Esophagus muscularis mucosa (tissue), 4 donors: ENCODE data around the gene DSN1. TPM values are rescaled to one million over a fixed set of nuclear protein-coding genes. Genes with fewer than 3 reads are reported as not detected.

Source experiments
- DNase-seq: peaks from one replicate; pipeline ENCODE4 v3.0.0-alpha.2; 2017; ENCODE audit errors: extremely low spot score
- H3K27ac ChIP-seq, 4 donors: fragments of 200-600 bp; sonication (generic); replicated peaks in 1 of 4; 1 replicate in 3 of 4; 2 replicates in 1 of 4; pipeline ENCODE4 v1.5.1; 2016 to 2019; ENCODE audit warnings: mild to moderate bottlenecking in 1 of 4
- H3K27me3 ChIP-seq, 4 donors: fragments of 200-600 bp; sonication (generic); one replicate each; pipeline versions ENCODE4 v1.5.1 to v1.6.0; 2016 to 2019
- H3K36me3 ChIP-seq, 4 donors: fragments of 200-600 bp; sonication (generic); one replicate each; pipeline ENCODE4 v1.5.1; 2016 to 2019
- H3K4me1 ChIP-seq, 4 donors: fragments of 200-600 bp; sonication (generic); one replicate each; pipeline ENCODE4 v1.5.1; 2016 to 2019
- H3K4me3 ChIP-seq, 4 donors: fragments of 200-600 bp; sonication (generic); 1 replicate in 2 of 4; 2 replicates in 2 of 4; pipeline ENCODE4 v1.5.1; 2016 to 2019; ENCODE audit warnings: mild to moderate bottlenecking in 4 of 4, moderate library complexity in 1 of 4
- H3K9me3 ChIP-seq, 4 donors: fragments of 200-600 bp; sonication (generic); 1 replicate in 3 of 4; 2 replicates in 1 of 4; pipeline ENCODE4 v1.5.1; 2016 to 2019
- EP300 ChIP-seq: sonication (generic); formaldehyde crosslinking; IDR thresholded peaks from one replicate; pipeline ENCODE4 v1.6.1; 2017; ENCODE audit warnings: antibody characterized with exemption
- POLR2A ChIP-seq: fragments of 450-650 bp; IDR thresholded peaks from one replicate; pipeline ENCODE4 v1.6.1; 2017; ENCODE audit warnings: antibody characterized with exemption, moderate library complexity, mild to moderate bottlenecking, low read depth
- POLR2AphosphoS5 ChIP-seq, 2 donors: sonication (generic); formaldehyde crosslinking; IDR thresholded peaks; one replicate each; pipeline ENCODE4 v1.6.1; 2017; ENCODE audit warnings: antibody characterized with exemption in 2 of 2
- WGBS: methylation state at CpG from one replicate; pipeline ENCODE4 v1.1.5; 2018; 5-methylcytosine and 5-hydroxymethylcytosine counted together
- intact Hi-C: fragments of 100-400 bp; cut with DNase I; formaldehyde crosslinking; loops from one replicate; pipeline ENCODE4 v1.15.1; 2023
- total RNA-seq, 4 donors: library from RNA; depleted of rRNA; stranded (reverse); fragments of >200 nt; gene quantifications; one replicate each; pipeline versions ENCODE4 v1.1.0 to v1.2.1, GENCODE V29; 2016
- TF ChIP-seq, protein P1 (sequence below), 3 experiments: fragments of 200-600 bp in 2 of 3; fragments of 450-650 bp in 1 of 3; sonication (generic) in 2 of 3; IDR thresholded peaks; one replicate each; pipeline ENCODE4 v1.5.1; 2017 to 2019; ENCODE audit warnings: antibody characterized with exemption in 3 of 3, mild to moderate bottlenecking in 2 of 3, moderate library complexity in 1 of 3

The DSN1 gene
- total RNA-seq, 4 donors from 2014 or later, result 5.1 to 7.5 (median 6.3) TPM

DNA sequence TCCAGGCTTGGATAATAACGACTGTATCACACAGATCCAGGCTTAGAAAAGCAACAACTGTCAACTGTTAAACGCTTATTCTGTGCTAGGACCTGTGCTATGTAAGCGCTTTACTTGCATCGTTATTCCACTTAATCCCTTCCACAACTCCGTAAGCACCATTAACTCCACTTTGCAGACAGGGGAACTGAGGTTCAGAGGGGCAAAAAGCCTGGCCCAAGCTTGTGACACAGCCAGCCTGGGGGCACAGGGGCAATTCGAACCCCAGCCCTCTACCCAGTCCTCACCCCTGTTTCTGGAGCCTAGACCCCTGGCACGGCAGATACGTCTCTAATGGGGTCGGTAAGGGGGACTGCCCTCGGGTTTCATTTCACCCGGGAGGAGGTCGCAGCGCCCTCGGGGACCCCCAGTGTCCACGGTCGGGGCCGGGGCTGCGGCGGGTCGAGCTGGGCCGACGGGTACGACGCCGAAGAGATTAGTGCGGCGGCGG is 411 bp downstream of the DSN1 start:
- no peak for DNase-seq
- Histone ChIP-seq H3K4me3 (peak overlapping the region; percentile 72 to 81 (median 76)), H3K27me3 (no peaks in the 10 kb centered on the region), H3K27ac (peak overlapping the region; percentile 91 to 96 (median 94)), H3K9me3 (no peaks in the 10 kb centered on the region), H3K36me3 (peaks cover 0 to 7% (median 0%) of the 10 kb centered on the region in 4 donors), H3K4me1 (peaks cover 18 to 52% (median 42%) of the 10 kb centered on the region in 4 donors)
- TF ChIP-seq POLR2AphosphoS5 (IDR thresholded peaks at IDR 0.05) (no peak), POLR2A (no peak), EP300 (no peak)
- TF ChIP-seq, protein P1, sequence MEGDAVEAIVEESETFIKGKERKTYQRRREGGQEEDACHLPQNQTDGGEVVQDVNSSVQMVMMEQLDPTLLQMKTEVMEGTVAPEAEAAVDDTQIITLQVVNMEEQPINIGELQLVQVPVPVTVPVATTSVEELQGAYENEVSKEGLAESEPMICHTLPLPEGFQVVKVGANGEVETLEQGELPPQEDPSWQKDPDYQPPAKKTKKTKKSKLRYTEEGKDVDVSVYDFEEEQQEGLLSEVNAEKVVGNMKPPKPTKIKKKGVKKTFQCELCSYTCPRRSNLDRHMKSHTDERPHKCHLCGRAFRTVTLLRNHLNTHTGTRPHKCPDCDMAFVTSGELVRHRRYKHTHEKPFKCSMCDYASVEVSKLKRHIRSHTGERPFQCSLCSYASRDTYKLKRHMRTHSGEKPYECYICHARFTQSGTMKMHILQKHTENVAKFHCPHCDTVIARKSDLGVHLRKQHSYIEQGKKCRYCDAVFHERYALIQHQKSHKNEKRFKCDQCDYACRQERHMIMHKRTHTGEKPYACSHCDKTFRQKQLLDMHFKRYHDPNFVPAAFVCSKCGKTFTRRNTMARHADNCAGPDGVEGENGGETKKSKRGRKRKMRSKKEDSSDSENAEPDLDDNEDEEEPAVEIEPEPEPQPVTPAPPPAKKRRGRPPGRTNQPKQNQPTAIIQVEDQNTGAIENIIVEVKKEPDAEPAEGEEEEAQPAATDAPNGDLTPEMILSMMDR (IDR thresholded peaks at IDR 0.05), result no peak
- WGBS, result 6% methylated on average over 5 of the region's 28 CpGs
- intact Hi-C loops, result loop anchor here (10.0 kb wide), 1 partner anchor 92 kb away; a partner anchor contains a TSS

DNA sequence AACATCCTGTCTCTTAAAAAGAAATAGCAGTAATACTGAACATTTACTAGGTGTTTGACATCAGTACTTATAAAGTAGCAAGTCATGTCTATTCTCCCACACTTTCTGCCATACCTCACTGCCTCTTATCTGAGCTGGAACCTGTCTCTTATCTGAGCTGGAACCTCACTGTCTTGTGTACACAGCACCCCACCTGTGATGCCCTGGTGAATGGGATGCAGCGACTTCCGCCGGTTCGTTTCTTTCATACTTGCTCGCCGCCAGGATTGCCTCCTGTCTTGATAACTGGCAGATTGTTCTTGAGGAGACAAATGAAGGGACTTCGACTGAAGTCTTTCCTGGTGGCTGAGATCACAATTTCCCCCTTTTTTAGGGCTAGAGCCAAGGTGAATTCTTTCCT is 2.9 kb downstream of the DSN1 start:
- 83% methylated on average over 7 of the region's 7 CpGs for WGBS
- H3K27me3 ChIP-seq, result no peaks in the 10 kb centered on the region
- intact Hi-C loops, result loop anchor here (10.0 kb wide), 1 partner anchor 94 kb away; a partner anchor contains a TSS
- no peak for DNase-seq
- peaks cover 0 to 9% (median 6%) of the 10 kb centered on the region in 4 donors for H3K36me3 ChIP-seq
- H3K9me3 ChIP-seq, result no peaks in the 10 kb centered on the region
- TF ChIP-seq, protein P1 (IDR thresholded peaks at IDR 0.05), result no peak
- TF ChIP-seq POLR2AphosphoS5 (IDR thresholded peaks at IDR 0.05) (no peak), EP300 (no peak), POLR2A (no peak)
- peaks cover 18 to 35% (median 31%) of the 10 kb centered on the region in 4 donors for H3K4me1 ChIP-seq
- H3K27ac ChIP-seq, result no peak overlapping the region
- no peak overlapping the region for H3K4me3 ChIP-seq

DNA sequence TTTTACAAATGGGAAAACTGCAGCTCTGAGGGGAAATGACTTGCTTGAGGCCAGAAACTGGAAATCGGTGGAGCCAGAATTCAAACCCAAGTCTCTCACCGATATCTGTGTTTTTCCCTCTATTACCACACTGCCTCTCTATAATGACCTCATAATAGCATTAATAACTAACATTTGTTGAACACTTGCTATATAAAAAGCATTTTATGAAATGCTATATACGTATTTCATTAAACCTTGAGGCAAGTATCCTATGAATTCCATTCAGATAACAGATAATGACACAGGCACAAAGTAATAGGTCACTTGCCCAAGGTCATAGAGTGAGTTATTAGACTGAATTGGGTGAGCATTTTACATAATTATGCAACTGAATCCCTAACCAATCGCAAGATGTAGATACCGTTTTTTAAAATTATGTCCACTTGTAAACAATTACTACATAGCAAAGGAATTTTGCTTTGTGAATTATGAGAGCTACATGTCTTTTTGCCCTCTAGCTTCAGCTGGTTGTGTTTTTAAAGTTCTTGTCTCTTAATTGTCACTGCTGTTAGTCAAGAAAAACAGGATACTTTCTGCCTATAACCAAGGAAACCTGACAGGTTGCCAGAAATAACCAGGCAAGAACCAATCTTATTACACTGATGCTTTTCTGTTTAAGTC is 4.7 kb downstream of the DSN1 start:
- Histone ChIP-seq H3K36me3 (peaks cover 0 to 9% (median 6%) of the 10 kb centered on the region in 4 donors), H3K27ac (peak overlapping the region in 3 of 4 donors; percentile 3 to 20 (median 5)), H3K27me3 (no peaks in the 10 kb centered on the region), H3K4me1 (peaks cover 8 to 18% (median 14%) of the 10 kb centered on the region in 4 donors), H3K9me3 (no peaks in the 10 kb centered on the region), H3K4me3 (no peak overlapping the region)
- no peak for DNase-seq
- TF ChIP-seq POLR2AphosphoS5 (IDR thresholded peaks at IDR 0.05) (no peak), EP300 (no peak), POLR2A (no peak)
- TF ChIP-seq, protein P1 (IDR thresholded peaks at IDR 0.05), result no peak
- WGBS, result 66% methylated on average over 5 of the region's 5 CpGs
- intact Hi-C loops, result no loop called here

DNA sequence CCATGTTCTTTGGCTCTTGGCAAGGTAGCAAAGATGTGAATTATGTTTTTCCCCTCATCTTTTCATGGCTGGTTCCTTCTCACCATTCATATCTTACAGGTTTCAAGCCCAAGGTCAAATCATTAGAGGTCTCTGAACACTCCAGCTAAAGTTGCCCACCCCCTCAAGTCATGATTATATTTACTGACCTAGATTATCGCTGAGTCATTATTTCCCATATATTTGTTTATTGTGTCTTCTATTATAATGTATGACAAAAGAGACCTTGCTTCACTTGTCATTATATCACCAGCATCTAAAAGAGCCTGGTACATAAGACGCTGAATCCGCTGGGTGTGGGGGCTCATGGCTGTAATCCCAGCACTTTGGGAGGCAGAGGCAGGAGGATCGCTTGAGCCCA is 12.4 kb downstream of the DSN1 start:
- intact Hi-C loops, result no loop called here

More for the DNA sequence above, 12.4 kb downstream of the DSN1 start:
- H3K4me3 ChIP-seq, result no peak overlapping the region
- peaks cover 0 to 18% (median under 1%) of the 10 kb centered on the region in 4 donors for H3K36me3 ChIP-seq
- no peaks in the 10 kb centered on the region for H3K9me3 ChIP-seq
- H3K27ac ChIP-seq, result no peak overlapping the region
- no peak for DNase-seq
- no peaks in the 10 kb centered on the region for H3K27me3 ChIP-seq
- WGBS, result 97% methylated on average over 4 of the region's 4 CpGs
- H3K4me1 ChIP-seq, result peaks cover 0 to 7% (median 3%) of the 10 kb centered on the region in 4 donors
- TF ChIP-seq POLR2A (no peak), EP300 (no peak), POLR2AphosphoS5 (IDR thresholded peaks at IDR 0.05) (no peak)
- TF ChIP-seq, protein P1 (IDR thresholded peaks at IDR 0.05), result no peak
